CD14-positive monocyte (primary cell): ENCODE data around the gene WDR43. TPM values are rescaled to one million over a fixed set of nuclear protein-coding genes. Genes with fewer than 3 reads are reported as not detected.

Experiments
- DNase-seq, 3 donors: peaks; one replicate each; pipeline ENCODE4 v3.0.0-alpha.2; 2011 to 2022
- H2AFZ ChIP-seq: 2 replicates; pipeline ENCODE4 v1.6.0; 2012; ENCODE audit warnings: mild to moderate bottlenecking, low read depth, low read length, inconsistent platforms; ENCODE audit not compliant: insufficient read depth, poor library complexity, severe bottlenecking
- H3K27ac ChIP-seq, 2 donors: 1 replicate in 1 of 2; 2 replicates in 1 of 2; pipeline ENCODE4 v1.5.1; 2012 to 2013; ENCODE audit warnings: low read length in 2 of 2, control low read depth in 1 of 2, inconsistent platforms in 1 of 2, low read depth in 1 of 2, mild to moderate bottlenecking in 1 of 2
- H3K27me3 ChIP-seq, 2 donors: one replicate each; pipeline versions ENCODE4 v1.6.0 to v1.6.1; 2011 to 2013; ENCODE audit warnings: low read length in 2 of 2; ENCODE audit not compliant: control insufficient read depth in 2 of 2, insufficient read depth in 2 of 2
- H3K36me3 ChIP-seq, 2 donors: replicated peaks in 1 of 2; 1 replicate in 1 of 2; 2 replicates in 1 of 2; pipeline versions ENCODE4 v1.5.1 to v1.6.1; 2012 to 2013; ENCODE audit warnings: low read length in 2 of 2, control low read depth in 1 of 2, inconsistent platforms in 1 of 2, mild to moderate bottlenecking in 1 of 2; ENCODE audit not compliant: insufficient read depth in 2 of 2, control insufficient read depth in 1 of 2
- H3K4me1 ChIP-seq, 2 donors: 1 replicate in 1 of 2; 2 replicates in 1 of 2; pipeline versions ENCODE4 v1.5.1 to v1.6.1; 2012 to 2013; ENCODE audit warnings: low read length in 2 of 2, control low read depth in 1 of 2, inconsistent platforms in 1 of 2, mild to moderate bottlenecking in 1 of 2, moderate library complexity in 1 of 2; ENCODE audit not compliant: insufficient read depth in 2 of 2, control insufficient read depth in 1 of 2
- H3K4me2 ChIP-seq: replicated peaks from 2 replicates; pipeline ENCODE3; 2012; ENCODE audit warnings: low read length, moderate library complexity, mild to moderate bottlenecking; ENCODE audit not compliant: poor library complexity, severe bottlenecking; ENCODE audit errors: extremely low read depth
- H3K4me3 ChIP-seq, 3 experiments: fragments of 200-600 bp in 1 of 3; sonication (generic) in 1 of 3; replicated peaks in 1 of 3; 1 replicate in 2 of 3; 2 replicates in 1 of 3; pipeline ENCODE4 v1.5.1; 2011 to 2013; ENCODE audit warnings: low read length in 3 of 3, mild to moderate bottlenecking in 3 of 3, control low read depth in 2 of 3, low read depth in 2 of 3, inconsistent platforms in 1 of 3, moderate library complexity in 1 of 3
- H3K79me2 ChIP-seq: 2 replicates; pipeline ENCODE4 v1.6.0; 2012; ENCODE audit warnings: mild to moderate bottlenecking, control low read depth, inconsistent platforms, low read length, moderate library complexity; ENCODE audit not compliant: insufficient read depth
- H3K9ac ChIP-seq: 2 replicates; pipeline ENCODE4 v1.6.0; 2017; ENCODE audit warnings: low read length, mild to moderate bottlenecking; ENCODE audit not compliant: insufficient read depth, poor library complexity, severe bottlenecking
- H3K9me3 ChIP-seq, 2 donors: replicated peaks in 1 of 2; 1 replicate in 1 of 2; 2 replicates in 1 of 2; pipeline versions ENCODE4 v1.5.1 to v1.6.1; 2012 to 2013; ENCODE audit warnings: low read length in 2 of 2, control low read depth in 1 of 2; ENCODE audit not compliant: control insufficient read depth in 1 of 2, insufficient read depth in 1 of 2
- H4K20me1 ChIP-seq: 2 replicates; pipeline ENCODE4 v1.6.0; 2012; ENCODE audit warnings: mild to moderate bottlenecking, low read length, control low read depth, moderate library complexity; ENCODE audit not compliant: insufficient read depth
- H3K27ac Mint-ChIP-seq, 7 donors: one replicate each; pipeline ENCODE4 v1.8.0; 2020; ENCODE audit warnings: mild to moderate bottlenecking in 7 of 7, mixed read lengths in 7 of 7, moderate library complexity in 6 of 7, inconsistent platforms in 2 of 7
- H3K27me3 Mint-ChIP-seq, 3 donors: one replicate each; pipeline ENCODE4 v1.8.0; 2021 to 2022; ENCODE audit warnings: low read depth in 3 of 3, mild to moderate bottlenecking in 3 of 3, mixed read lengths in 3 of 3, moderate library complexity in 3 of 3, inconsistent platforms in 1 of 3
- H3K36me3 Mint-ChIP-seq, 2 donors: one replicate each; pipeline ENCODE4 v1.8.0; 2020; ENCODE audit warnings: mixed read lengths in 2 of 2, inconsistent platforms in 1 of 2, mild to moderate bottlenecking in 1 of 2
- H3K4me1 Mint-ChIP-seq: one replicate; pipeline ENCODE4 v1.8.0; 2020; ENCODE audit warnings: mild to moderate bottlenecking, mixed read lengths
- H3K4me3 Mint-ChIP-seq, 2 donors: one replicate each; pipeline ENCODE4 v1.8.0; 2020; ENCODE audit warnings: mild to moderate bottlenecking in 2 of 2, mixed read lengths in 2 of 2, moderate library complexity in 1 of 2
- H3K9me3 Mint-ChIP-seq, 7 donors: one replicate each; pipeline ENCODE4 v1.8.0; 2020 to 2022; ENCODE audit warnings: mixed read lengths in 7 of 7, mild to moderate bottlenecking in 6 of 7, moderate library complexity in 6 of 7, inconsistent platforms in 2 of 7
- WGBS: methylation state at CpG from one replicate; pipeline ENCODE4 v1.1.5; 2013; ENCODE audit warnings: missing lambda C conversion rate; ENCODE audit not compliant: insufficient coverage; 5-methylcytosine and 5-hydroxymethylcytosine counted together
- intact Hi-C, 2 donors: fragments of 100-400 bp; cut with micrococcal nuclease; formaldehyde crosslinking; loops; one replicate each; pipeline versions ENCODE4 v1.15.0 to v1.15.1; 2023
- polyA plus RNA-seq, 3 donors: library from polyadenylated mRNA; depleted of rRNA in 1 of 3; unstranded in 2 of 3; stranded (reverse) in 1 of 3; fragments of 300-500 nt in 2 of 3; fragments of >200 nt in 1 of 3; fragmentation: Illumina TruSeq in 2 of 3; gene quantifications; 1 replicate in 2 of 3; 2 replicates in 1 of 3; pipeline ENCODE4 v1.2.3, GENCODE V29; 2012 to 2021
- TF ChIP-seq, protein P1 (sequence below): fragments of 200-600 bp; IDR thresholded peaks from one replicate; pipeline ENCODE4 v1.8.0; 2022; ENCODE audit warnings: antibody characterized with exemption, mild to moderate bottlenecking

The WDR43 gene
- polyA plus RNA-seq, 3 donors = 12.2 to 19.2 (median 16.1) TPM

- Mint-ChIP-seq H3K4me1 (peaks cover 55% of the 10 kb centered on the region), H3K9me3 (peaks cover 0 to 12% (median 5%) of the 10 kb centered on the region in 7 donors), H3K27me3 (no peaks in the 10 kb centered on the region), H3K36me3 (peaks cover 15 to 19% of the 10 kb centered on the region in 2 donors), H3K27ac (peak overlapping the region; percentile 98 to 99 (median 99)), H3K4me3 (peak overlapping the region; percentile 20 to 91)
- peaks cover 9 to 15% of the 10 kb centered on the region in 2 donors for H3K36me3 ChIP-seq
- H4K20me1 ChIP-seq = no peaks in the 10 kb centered on the region
- H3K4me1 ChIP-seq = peaks cover 40 to 55% of the 10 kb centered on the region in 2 donors
- H3K27me3 ChIP-seq = no peaks in the 10 kb centered on the region
- TF ChIP-seq, protein P1, sequence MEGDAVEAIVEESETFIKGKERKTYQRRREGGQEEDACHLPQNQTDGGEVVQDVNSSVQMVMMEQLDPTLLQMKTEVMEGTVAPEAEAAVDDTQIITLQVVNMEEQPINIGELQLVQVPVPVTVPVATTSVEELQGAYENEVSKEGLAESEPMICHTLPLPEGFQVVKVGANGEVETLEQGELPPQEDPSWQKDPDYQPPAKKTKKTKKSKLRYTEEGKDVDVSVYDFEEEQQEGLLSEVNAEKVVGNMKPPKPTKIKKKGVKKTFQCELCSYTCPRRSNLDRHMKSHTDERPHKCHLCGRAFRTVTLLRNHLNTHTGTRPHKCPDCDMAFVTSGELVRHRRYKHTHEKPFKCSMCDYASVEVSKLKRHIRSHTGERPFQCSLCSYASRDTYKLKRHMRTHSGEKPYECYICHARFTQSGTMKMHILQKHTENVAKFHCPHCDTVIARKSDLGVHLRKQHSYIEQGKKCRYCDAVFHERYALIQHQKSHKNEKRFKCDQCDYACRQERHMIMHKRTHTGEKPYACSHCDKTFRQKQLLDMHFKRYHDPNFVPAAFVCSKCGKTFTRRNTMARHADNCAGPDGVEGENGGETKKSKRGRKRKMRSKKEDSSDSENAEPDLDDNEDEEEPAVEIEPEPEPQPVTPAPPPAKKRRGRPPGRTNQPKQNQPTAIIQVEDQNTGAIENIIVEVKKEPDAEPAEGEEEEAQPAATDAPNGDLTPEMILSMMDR = no peak
- H3K4me3 ChIP-seq = peak overlapping the region in 1 of 3 experiments; percentile 62
- peak overlapping the region; percentile 83 to 100 for H3K27ac ChIP-seq
- DNase-seq = peak; percentile 46 to 74 (median 59)
- H3K9me3 ChIP-seq = peaks cover 0 to 3% of the 10 kb centered on the region in 2 donors
- WGBS = 0% methylated on average over 4 of the region's 6 CpGs
- H2AFZ ChIP-seq = peak overlapping the region; percentile 62
- peak overlapping the region; percentile 93 for H3K9ac ChIP-seq
- intact Hi-C loops = loop anchor here in 1 of 2 donors (10.0 kb wide), 1 partner anchor 162 kb away; the partner anchor contains the start of gene CLIP4
- peaks cover 4% of the 10 kb centered on the region for H3K79me2 ChIP-seq
- H3K4me2 ChIP-seq = peak overlapping the region; percentile 70
Observed at GRCh38 chr2:28952836-28953211, 58.4 kb downstream of the WDR43 start.

DNA sequence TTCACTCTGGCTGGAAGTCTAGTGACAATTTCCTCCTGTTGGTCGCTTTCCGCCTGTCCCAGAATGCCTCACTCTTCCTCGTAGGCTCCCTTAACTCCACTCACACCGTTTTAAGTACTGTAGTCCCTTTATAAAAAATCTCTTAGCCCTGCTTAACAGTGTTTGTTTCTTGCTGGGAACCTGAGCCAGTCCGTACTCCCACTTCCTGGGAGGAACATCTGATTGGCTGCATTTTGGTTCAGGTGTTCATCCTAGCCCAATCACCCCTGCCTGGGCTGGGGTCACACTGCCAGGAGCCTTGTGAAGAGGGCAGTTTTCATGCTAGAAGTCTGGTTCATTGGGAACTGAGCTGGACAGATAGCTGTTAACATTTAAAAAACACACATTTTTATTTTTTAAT is 61.0 kb downstream of the WDR43 start:
- peaks cover 51% of the 10 kb centered on the region for H3K4me1 Mint-ChIP-seq
- Histone ChIP-seq H3K79me2 (no peaks in the 10 kb centered on the region), H3K4me2 (no peak overlapping the region), H3K27ac (no peak overlapping the region), H3K9ac (no peak overlapping the region), H2AFZ (no peak overlapping the region), H3K36me3 (no peaks in the 10 kb centered on the region), H3K9me3 (no peaks in the 10 kb centered on the region), H3K27me3 (no peaks in the 10 kb centered on the region), H3K4me3 (no peak overlapping the region), H4K20me1 (no peaks in the 10 kb centered on the region), H3K4me1 (peaks cover 38 to 50% of the 10 kb centered on the region in 2 donors)
- peaks cover 0 to under 1% (median 0%) of the 10 kb centered on the region in 7 donors for H3K9me3 Mint-ChIP-seq
- WGBS = 69% methylated on average over 5 of the region's 5 CpGs
- intact Hi-C loops = loop anchor here in 1 of 2 donors (10.0 kb wide), 1 partner anchor 159 kb away; the partner anchor contains the start of gene CLIP4
- H3K36me3 Mint-ChIP-seq = no peaks in the 10 kb centered on the region
- peaks cover 0 to 2% (median 0%) of the 10 kb centered on the region in 3 donors for H3K27me3 Mint-ChIP-seq
- no peak for DNase-seq
- H3K27ac Mint-ChIP-seq = peak overlapping the region in 2 of 7 donors; percentile 2 to 63
- H3K4me3 Mint-ChIP-seq = no peak overlapping the region
- TF ChIP-seq, protein P1 = no peak
